Measurements from ENCODE around the gene APBA2.
"Not testable (repeated sequence)": the region's sequence is repeated elsewhere in the genome, so short reads cannot be mapped to it uniquely, and the experiment has no call there.

Gene APBA2

DNA sequence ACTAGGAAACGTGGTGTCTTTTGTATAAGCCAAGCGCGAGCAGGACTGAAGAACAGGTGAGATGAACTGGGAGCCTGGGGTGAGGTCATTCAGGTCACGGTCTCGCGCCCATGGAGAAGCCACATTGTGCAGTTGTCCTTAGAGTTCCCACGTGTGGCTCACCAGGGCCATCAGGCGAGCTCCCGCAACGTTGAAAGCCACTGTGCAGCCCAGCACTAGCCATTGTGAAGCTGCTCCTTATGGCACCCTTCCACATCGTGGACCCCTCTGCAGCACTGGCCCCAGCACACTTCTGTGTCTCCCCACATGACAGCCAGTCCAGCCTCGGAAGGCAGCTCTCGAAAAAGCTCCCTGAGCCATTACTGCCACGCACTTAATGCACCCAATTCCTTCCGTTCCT, 7.6 kb upstream of the APBA2 start:
- no peak for DNase-seq (ENCODE audit: low read depth in 2 of 2)

GRCh38 chr15:28879551-28879950, 6.2 kb upstream of the APBA2 start:
- no peak for DNase-seq (ENCODE audit: low read depth in 2 of 2)

DNA sequence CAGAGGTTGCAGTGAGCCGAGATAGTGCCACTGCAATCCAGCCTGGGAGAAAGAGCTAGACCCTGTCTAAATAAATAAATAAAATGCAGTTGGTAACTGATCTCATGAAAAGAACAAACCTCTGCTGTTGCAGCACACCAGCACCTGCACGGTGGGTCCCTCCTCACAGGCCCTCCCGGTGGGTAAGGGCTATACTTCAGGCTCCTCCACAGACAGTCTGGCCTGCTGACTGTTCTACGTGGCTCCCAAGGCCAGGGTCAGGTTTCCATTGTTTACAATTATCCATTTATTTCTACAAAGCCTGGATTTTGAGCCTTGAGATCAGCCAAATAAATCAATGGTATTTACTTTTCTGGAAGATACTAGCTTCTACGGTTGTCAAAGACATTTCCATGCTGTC, 5.1 kb upstream of the APBA2 start:
- no peak for DNase-seq (ENCODE audit: low read depth in 2 of 2)

DNA sequence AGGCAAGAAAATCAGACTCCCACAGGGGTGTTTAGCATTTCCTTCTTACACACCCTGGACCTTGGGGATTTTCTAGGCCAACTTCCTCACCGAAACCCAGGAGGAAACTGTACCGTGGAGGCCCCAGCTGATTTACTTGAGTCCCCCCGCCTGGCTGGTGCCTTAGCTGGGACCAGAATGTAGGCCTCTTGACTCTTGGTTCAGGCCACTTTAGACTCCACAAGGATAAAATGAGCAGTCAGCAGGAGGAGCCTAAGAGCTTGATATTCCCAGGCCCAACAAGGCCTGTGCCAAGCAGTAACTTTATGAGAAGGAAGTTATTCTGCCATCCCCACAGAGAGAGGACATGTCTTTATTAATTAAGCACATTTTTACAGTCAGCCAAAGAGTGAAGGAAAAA, 4.6 kb upstream of the APBA2 start:
- no peak for DNase-seq (ENCODE audit: low read depth in 2 of 2)

- no peak for DNase-seq (ENCODE audit: low read depth in 2 of 2)
These were observed 4.2 kb upstream of the APBA2 start for GRCh38 chr15:28881600-28881999.

- DNase-seq (ENCODE audit: low read depth in 2 of 2), result no peak
These were observed 1.4 kb upstream of the APBA2 start for GRCh38 chr15:28884151-28884940.

- DNase-seq (ENCODE audit: low read depth in 2 of 2), result no peak
These were observed 595 bp upstream of the APBA2 start for GRCh38 chr15:28885128-28885629.

GRCh38 chr15:28886431-28887338, 911 bp downstream of the APBA2 start:
- no peak for DNase-seq (ENCODE audit: low read depth in 2 of 2)

GRCh38 chr15:28887339-28888174, 1.8 kb downstream of the APBA2 start:
- DNase-seq (ENCODE audit: low read depth in 2 of 2), result no peak

DNA sequence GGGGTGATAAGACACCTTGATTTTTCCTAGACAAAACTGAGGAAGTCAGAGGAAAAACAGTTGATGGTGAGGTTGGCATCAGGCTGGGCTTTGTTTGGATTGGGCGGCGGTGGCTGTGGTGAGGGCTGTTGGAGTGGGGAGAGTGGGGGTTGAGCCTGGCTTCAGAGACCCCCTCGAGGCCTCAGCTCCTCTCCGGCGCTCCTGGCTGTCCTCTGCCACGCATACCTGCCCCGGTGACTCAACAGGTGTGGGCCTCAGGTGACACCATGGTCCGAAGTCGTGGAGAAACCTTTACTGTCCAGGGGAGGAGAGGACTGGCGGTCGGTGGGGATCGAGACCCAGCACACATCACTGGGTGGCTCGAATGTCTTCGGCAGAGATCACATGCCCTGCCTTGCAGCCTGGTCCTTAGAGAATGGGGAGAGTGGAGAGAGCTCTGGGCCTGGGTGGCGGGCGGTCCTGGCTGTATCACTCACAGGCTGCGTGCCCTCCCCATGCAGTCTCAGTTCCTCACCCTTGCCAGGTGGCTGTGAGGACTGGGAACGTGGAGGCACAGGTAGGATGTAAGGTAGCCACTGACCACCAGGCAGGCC, 2.6 kb downstream of the APBA2 start:
- no peak for DNase-seq (ENCODE audit: low read depth in 2 of 2)

- no peak for DNase-seq (ENCODE audit: low read depth in 2 of 2)
These were observed 3.1 kb downstream of the APBA2 start for GRCh38 chr15:28888900-28889299.

DNA sequence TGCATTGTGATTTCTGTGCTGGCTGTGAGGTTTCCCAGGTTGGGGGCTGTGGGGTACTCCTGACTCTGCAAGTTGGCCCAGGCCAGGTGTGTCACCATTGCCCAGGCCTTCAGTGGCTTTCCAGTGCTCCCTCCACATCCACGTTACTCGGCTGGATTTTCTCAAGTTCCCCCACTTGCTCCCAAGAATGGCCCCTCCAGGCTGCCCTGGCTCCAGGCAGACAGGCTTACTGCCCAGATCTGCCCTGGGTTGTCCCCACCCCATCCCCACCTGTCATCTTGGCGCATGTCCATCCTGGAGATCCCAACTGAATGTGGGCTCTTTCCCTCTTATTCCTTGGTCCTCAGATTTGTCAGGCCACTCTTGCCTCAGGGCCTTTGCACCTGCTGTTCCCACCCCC, 3.6 kb downstream of the APBA2 start:
- DNase-seq (ENCODE audit: low read depth in 2 of 2), result no peak

- not testable (repeated sequence) for DNase-seq (ENCODE audit: low read depth in 2 of 2)
These were observed 4.1 kb downstream of the APBA2 start for GRCh38 chr15:28889871-28890270.

- not testable (repeated sequence) for DNase-seq (ENCODE audit: low read depth in 2 of 2)
These were observed 4.5 kb downstream of the APBA2 start for GRCh38 chr15:28890291-28890690.

- DNase-seq (ENCODE audit: low read depth in 2 of 2), result no peak
These were observed 5.1 kb downstream of the APBA2 start for GRCh38 chr15:28890711-28891495.

DNA sequence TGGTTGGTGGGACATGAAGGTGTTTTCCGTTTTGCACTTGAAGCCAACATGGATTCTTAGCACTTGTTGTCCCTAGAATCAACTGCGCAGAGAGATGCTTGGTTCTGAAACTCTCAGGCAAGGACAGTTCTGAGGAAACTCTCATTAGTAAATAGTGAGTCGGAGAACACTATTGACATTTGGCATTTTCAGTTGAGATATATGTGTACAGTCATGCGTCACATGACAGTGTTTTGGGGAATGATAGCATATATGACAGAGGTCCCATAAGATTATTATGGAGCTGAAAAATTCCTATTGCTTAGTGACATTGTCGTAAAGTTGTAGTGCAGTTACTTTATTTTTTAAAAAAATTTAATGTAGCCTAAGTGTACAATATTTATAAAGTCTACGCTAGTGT, 5.8 kb downstream of the APBA2 start:
- DNase-seq (ENCODE audit: low read depth in 2 of 2), result no peak

GRCh38 chr15:28892789-28893610, 7.2 kb downstream of the APBA2 start:
- DNase-seq (ENCODE audit: low read depth in 2 of 2), result no peak

DNA sequence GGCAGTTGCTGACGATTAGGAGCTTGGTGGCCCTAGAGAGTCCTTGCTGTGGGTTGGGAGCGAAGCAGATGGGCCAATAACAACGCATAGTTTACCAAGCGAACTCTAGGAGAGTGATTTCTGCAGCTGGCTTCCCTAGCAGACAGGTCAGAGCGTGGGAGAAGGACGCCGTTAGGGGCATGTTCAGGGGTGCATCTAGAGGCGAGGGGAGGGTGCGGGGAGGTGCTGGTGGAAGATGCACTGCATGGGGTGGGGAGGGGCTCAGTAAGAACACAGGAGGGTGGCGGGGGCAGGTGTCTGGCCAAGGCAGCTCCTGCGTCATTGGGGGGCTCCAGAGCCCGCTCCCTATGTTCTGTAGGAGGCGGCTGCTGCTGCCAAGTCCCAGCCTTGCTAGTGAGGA, 8.9 kb downstream of the APBA2 start:
- no peak for DNase-seq (ENCODE audit: low read depth in 2 of 2)

GRCh38 chr15:28895146-28895545, 9.4 kb downstream of the APBA2 start:
- DNase-seq (ENCODE audit: low read depth in 2 of 2), result no peak

DNA sequence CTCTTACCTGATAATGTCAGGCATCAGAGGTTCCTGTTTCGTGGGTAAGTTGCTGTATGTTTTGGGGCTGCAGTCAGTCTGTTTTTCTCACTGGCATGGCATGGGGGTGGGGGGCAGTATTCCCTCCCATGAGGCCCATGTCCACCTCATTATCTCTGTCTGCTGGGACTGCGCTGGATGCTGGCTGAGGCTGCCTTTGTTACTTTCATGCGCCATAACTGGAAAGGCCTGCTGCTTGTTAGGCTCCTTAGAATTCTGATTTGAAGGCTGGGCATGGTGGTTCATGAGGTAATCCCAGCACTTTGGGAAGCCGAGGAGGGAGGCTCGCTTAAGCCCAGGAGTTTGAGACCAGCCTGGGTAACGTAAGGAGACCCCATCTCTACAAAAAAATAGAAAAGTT, 9.8 kb downstream of the APBA2 start:
- no peak for DNase-seq (ENCODE audit: low read depth in 2 of 2)

All from stimulated activated CD8-positive, alpha-beta memory T cell treated with anti-CD3 and anti-CD28 coated beads, Interleukin-2, amount 100 ng/mL, for 48 hours (primary cell).